Muscle layer of duodenum (tissue), 2 donors: ENCODE results near the gene MAST4.
"Not testable (repeated sequence)": the region's sequence is repeated elsewhere in the genome, so short reads cannot be mapped to it uniquely, and the experiment has no call there.

ENCODE experiments used
- H3K27ac ChIP-seq: one replicate; pipeline ENCODE4 v1.7.0; 2013; ENCODE audit warnings: mild to moderate bottlenecking, low read length
- H3K27me3 ChIP-seq: one replicate; pipeline ENCODE4 v1.7.0; 2013; ENCODE audit warnings: low read depth, mild to moderate bottlenecking, control low read depth, low read length
- H3K36me3 ChIP-seq, 2 donors: one replicate each; pipeline ENCODE4 v1.7.0; 2013; ENCODE audit warnings: low read length in 2 of 2, control low read depth in 1 of 2, mild to moderate bottlenecking in 1 of 2; ENCODE audit not compliant: insufficient read depth in 2 of 2, control insufficient read depth in 1 of 2
- H3K4me1 ChIP-seq, 2 donors: one replicate each; pipeline ENCODE4 v1.7.0; 2013; ENCODE audit warnings: low read length in 2 of 2, mild to moderate bottlenecking in 2 of 2, control low read depth in 1 of 2, moderate library complexity in 1 of 2; ENCODE audit not compliant: insufficient read depth in 2 of 2, control insufficient read depth in 1 of 2
- H3K4me3 ChIP-seq, 2 donors: one replicate each; pipeline ENCODE4 v1.7.0; 2013; ENCODE audit warnings: low read length in 2 of 2, low read depth in 1 of 2, mild to moderate bottlenecking in 1 of 2
- H3K9me3 ChIP-seq, 2 donors: one replicate each; pipeline ENCODE4 v1.7.0; 2013; ENCODE audit warnings: low read length in 2 of 2, control low read depth in 1 of 2, mild to moderate bottlenecking in 1 of 2; ENCODE audit not compliant: control insufficient read depth in 1 of 2
- donor health status: healthy.

MAST4 gene

DNA sequence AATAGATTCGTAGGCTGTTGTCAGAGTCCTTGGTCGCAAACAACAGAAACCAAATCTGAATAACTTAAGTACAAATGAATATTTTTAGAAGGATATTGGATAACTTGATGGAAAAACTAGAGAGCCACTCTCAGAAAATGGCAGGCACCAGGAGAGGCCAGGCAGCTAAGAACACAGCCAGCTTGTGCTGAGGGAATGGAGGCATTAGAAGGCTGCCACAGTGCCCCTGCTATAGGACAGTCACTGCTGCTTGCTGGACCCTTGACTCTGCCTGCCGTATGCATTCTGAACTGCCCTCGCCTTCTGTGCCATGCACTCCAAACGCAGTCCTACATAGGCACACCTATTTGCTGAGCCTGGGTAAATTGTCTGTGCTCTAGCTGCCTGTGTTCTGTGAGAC lies 78.6 kb downstream of the MAST4 start:
- no peaks in the 10 kb centered on the region for H3K4me1 ChIP-seq
- no peaks in the 10 kb centered on the region for H3K36me3 ChIP-seq
- no peaks in the 10 kb centered on the region for H3K9me3 ChIP-seq
- H3K27me3 ChIP-seq, result no peaks in the 10 kb centered on the region
- no peak overlapping the region for H3K4me3 ChIP-seq
- H3K27ac ChIP-seq, result no peak overlapping the region

DNA sequence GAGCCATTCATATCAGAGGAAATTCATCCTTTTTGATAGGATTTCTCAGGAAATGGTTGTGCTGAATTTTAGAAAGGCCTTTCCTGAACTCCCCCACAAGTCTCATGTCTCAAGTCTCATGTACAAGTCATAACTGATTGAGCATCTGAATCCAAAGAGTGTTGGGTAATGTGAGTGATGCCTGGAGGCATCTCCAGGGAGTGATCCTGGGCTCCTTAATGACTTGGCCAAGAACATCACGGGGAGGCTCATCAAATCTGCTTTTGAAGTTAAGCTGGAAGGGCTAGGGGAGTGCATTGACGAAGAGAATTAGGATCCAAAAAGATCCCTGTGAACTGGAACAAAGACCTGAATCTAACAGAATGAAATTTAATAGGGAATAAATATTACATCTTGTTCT lies 79.2 kb downstream of the MAST4 start:
- Histone ChIP-seq H3K27me3 (no peaks in the 10 kb centered on the region), H3K4me1 (no peaks in the 10 kb centered on the region), H3K9me3 (no peaks in the 10 kb centered on the region), H3K36me3 (no peaks in the 10 kb centered on the region), H3K27ac (no peak overlapping the region), H3K4me3 (no peak overlapping the region)

DNA sequence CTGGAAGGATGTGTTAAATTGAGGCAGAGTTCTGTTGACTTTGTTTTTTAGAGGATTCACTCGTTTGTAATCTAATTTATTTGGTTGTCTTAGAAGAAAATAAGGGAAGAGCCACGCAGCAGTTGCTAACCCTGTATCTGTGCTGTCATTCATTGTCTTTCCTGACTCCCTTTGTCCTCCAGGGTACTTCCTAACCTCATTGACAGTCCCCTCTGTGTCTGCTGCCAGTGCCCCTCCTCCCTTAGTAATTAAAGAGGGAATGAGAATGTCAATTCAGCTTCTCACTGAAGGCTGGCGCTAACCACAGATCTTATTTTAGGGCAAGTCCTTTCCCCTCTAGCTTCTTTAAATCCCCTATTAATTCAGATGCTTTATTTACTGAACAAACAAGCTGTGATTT lies 84.0 kb downstream of the MAST4 start:
- Histone ChIP-seq H3K9me3 (no peaks in the 10 kb centered on the region), H3K4me1 (no peaks in the 10 kb centered on the region), H3K36me3 (no peaks in the 10 kb centered on the region), H3K4me3 (no peak overlapping the region), H3K27me3 (no peaks in the 10 kb centered on the region), H3K27ac (no peak overlapping the region)

DNA sequence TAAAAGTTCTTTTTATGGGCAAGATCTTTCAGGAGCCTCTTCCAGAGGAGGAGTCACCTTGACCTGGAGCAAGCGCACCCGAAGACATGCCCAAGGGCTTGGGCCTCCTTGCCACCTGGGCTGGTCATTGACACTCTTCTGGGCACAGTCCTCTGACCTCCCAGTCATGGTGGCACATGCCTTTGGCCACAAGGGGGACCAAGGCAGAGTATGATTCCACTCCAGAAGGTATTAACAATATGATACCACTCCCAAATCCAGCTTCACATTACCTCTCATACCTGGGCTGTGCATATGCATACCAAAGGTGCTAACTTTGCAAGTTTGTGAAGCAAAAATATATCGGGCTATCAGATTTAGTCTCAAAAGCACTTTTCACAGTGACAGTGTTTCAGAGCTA lies 84.6 kb downstream of the MAST4 start:
- no peaks in the 10 kb centered on the region for H3K9me3 ChIP-seq
- H3K27ac ChIP-seq, result no peak overlapping the region
- no peaks in the 10 kb centered on the region for H3K27me3 ChIP-seq
- no peak overlapping the region for H3K4me3 ChIP-seq
- H3K36me3 ChIP-seq, result no peaks in the 10 kb centered on the region
- no peaks in the 10 kb centered on the region for H3K4me1 ChIP-seq

DNA sequence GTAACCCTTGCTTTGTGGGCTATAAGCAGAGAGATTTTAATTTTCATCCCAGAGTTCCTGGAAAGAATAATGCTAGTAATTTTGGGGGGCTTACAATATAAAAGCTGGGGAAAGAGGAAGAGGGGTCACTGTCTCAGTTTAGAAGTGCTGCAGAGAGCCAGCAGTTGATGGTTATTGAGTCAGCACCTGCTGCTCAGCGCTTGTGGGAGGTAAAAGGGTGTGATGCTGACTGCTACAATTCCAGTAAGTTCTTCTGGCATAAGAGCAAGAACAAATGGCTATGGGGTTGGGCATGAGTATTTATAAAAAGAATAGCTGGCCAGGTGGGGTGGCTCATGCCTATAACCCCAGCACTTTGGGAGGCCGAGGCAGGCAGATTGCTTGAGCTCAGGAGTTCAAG lies 88.5 kb downstream of the MAST4 start:
- H3K9me3 ChIP-seq, result no peaks in the 10 kb centered on the region
- H3K36me3 ChIP-seq, result no peaks in the 10 kb centered on the region
- no peaks in the 10 kb centered on the region for H3K27me3 ChIP-seq
- H3K27ac ChIP-seq, result no peak overlapping the region
- H3K4me3 ChIP-seq, result no peak overlapping the region
- H3K4me1 ChIP-seq, result no peaks in the 10 kb centered on the region

DNA sequence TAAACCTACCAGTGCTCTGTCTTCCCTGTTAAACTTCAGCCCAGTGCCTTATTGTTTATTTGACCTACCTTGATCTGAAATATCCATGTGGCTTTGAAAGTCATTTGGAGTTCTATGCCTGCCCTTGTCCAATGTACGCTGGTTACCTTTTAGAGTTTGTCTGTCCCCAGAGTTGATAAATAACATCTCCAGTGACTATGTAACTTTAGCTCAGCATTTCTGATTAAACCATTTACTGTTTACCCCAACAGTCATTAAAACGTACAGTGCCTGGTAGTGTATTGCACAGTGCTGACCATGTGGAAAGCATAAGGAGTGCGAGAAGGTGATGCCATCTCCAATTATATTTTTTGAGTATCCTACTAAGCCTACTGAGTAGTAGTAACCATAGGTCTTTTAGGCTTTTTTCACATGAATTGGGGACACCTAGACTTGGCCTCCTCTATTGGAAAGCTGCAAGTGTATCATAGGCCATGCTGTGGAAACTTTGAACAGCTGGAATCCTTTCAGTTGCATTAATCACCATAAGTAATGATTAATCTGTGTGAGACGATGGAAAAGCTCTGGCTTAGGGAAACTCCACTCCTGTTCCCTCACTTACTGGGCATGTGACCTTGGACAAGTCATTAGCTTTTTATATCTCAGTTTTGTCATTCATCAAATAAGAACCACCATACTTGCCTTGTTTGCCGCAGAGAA lies 93.5 kb downstream of the MAST4 start:
- Histone ChIP-seq H3K4me3 (no peak overlapping the region), H3K27ac (no peak overlapping the region), H3K4me1 (no peaks in the 10 kb centered on the region), H3K27me3 (no peaks in the 10 kb centered on the region), H3K9me3 (no peaks in the 10 kb centered on the region), H3K36me3 (no peaks in the 10 kb centered on the region)

DNA sequence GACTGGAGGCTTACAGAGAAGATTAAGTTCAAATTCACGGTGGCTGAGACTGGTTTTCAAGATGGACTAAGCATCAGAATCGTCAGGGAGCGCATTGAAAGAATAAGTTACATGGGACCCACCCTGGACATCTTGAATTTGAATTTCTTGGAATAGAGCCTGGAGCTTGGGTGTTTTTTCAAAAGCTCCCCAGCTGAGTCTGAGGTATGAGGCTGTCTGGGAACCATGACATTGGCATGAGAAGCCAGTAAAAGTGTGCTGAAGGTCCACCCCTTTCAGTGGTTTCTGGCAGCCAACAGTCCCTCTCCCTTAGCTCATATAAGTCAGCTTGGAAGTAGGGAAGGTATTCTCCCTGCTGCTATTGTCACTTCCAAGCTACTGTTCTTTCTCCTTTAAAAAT lies 97.8 kb downstream of the MAST4 start:
- Histone ChIP-seq H3K4me1 (no peaks in the 10 kb centered on the region), H3K27ac (no peak overlapping the region), H3K9me3 (no peaks in the 10 kb centered on the region), H3K4me3 (no peak overlapping the region), H3K27me3 (no peaks in the 10 kb centered on the region), H3K36me3 (no peaks in the 10 kb centered on the region)

DNA sequence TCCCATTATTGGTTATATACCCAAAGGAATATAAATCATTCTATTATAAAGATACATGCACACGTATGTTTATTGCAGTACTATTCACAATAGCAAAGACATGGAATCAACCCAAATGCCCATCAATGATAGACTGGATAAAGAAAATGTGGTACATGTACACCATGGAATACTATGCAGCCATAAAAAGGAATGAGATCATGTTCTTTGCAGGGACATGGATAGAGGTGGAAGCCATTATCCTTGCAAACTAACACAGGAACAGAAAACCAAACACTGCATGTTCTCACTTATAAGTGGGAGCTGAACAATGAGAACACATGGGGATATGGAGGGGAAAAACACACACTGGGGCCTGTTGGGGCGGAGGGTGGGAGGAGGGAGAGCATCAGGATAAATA lies 99.6 kb downstream of the MAST4 start:
- not testable (repeated sequence) for H3K4me3 ChIP-seq, H3K9me3 ChIP-seq, H3K36me3 ChIP-seq, H3K27ac ChIP-seq, H3K27me3 ChIP-seq, H3K4me1 ChIP-seq

DNA sequence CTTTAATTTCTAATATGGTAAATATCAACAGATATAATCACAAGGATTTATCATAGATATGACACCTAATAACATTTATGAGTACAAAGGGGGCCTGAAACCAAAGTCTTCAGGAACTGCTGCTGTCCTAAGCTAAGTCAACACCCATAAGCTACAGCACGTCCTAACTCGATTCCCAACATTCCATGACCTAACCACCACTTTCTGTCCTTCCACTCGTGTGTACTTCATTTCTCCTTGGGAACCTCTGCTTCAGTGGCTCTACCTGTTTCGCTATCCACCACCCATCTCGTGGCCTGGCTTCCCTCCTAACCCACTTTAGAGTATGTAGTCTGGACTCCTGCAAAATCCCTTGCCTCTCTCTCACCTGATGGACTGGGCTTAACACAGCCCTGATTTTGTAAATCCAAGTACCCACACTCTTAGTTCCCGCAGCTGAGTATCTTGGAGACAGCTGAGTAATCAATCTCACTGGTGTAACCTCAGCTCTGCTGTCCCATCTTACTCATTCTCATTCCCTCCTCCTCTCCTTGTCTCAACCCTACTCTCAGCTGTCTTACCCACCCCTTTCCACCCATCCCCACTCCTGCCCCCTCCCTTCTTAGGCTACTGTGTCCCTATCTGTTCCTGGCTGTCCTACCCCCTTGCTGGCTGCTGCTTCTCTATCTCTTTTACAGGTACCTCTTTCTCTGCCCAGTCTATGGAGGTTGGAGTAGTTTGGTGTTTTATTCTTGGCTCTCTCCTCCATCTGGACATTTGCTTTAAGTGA lies 101.8 kb downstream of the MAST4 start:
- Histone ChIP-seq H3K4me1 (no peaks in the 10 kb centered on the region), H3K27ac (no peak overlapping the region), H3K36me3 (no peaks in the 10 kb centered on the region), H3K27me3 (no peaks in the 10 kb centered on the region), H3K4me3 (no peak overlapping the region), H3K9me3 (no peaks in the 10 kb centered on the region)

DNA sequence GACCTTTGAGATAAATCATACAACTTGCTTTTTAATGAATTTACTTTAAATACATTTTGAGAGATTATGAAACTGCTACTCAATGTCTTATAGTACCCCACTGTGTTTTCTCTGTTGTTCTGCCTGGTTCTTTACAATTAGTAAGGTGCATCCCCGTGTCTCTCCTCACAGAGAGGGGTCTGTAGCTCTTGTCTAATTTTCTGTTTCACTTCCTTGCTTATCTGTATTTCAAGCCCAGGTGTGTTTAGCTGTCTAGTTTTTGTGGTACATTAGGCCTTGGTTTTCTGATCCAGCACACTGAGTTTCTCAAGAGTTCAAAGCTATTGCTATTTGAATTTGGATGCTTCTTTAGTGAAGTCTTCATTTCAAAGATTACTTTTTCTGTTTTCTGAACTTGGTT lies 105.1 kb downstream of the MAST4 start:
- no peaks in the 10 kb centered on the region for H3K9me3 ChIP-seq
- no peaks in the 10 kb centered on the region for H3K36me3 ChIP-seq
- no peak overlapping the region for H3K27ac ChIP-seq
- no peaks in the 10 kb centered on the region for H3K27me3 ChIP-seq
- no peaks in the 10 kb centered on the region for H3K4me1 ChIP-seq
- no peak overlapping the region for H3K4me3 ChIP-seq

DNA sequence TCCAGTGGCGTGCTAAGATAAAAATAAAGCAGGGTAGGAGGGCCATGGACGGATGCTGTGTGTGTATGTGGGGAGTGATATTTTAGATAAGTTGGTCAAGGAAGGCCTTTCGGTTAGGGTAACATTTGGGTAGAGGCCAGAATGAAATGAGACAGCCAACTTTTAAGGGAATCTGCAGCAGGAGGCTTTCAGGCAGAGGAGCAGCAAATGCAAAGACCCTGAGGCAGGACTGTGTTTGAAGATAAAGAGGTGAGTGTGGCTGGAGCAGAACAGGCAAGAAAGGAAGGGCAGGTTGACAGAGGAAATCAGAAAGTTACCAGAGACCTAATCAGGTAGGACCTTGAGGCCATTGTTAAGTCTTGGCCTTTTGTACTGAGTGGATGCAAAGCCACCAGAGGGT lies 106.2 kb downstream of the MAST4 start:
- no peak overlapping the region for H3K27ac ChIP-seq
- no peaks in the 10 kb centered on the region for H3K36me3 ChIP-seq
- no peak overlapping the region for H3K4me3 ChIP-seq
- no peaks in the 10 kb centered on the region for H3K4me1 ChIP-seq
- no peaks in the 10 kb centered on the region for H3K27me3 ChIP-seq
- no peaks in the 10 kb centered on the region for H3K9me3 ChIP-seq
